Neural cell (in vitro differentiated cells): ENCODE data around the gene ANKZF1. TPM values are rescaled to one million over a fixed set of nuclear protein-coding genes. Genes with fewer than 3 reads are reported as not detected.

Experiments used
- H2AFZ ChIP-seq: fragments of 200-600, 300-800 bp; sonication (generic), shearing (Covaris generic); 2 replicates; pipeline ENCODE4 v1.6.0; 2014; ENCODE audit warnings: low read depth, mild to moderate bottlenecking, antibody characterized with exemption, low read length, moderate library complexity
- H3F3A ChIP-seq: fragments of 200-600 bp; shearing (Covaris generic); 2 replicates; pipeline ENCODE4 v1.6.1; 2016; ENCODE audit warnings: mild to moderate bottlenecking, moderate library complexity, mixed read lengths, antibody characterized with exemption, low read length; ENCODE audit not compliant: insufficient read depth, poor library complexity, severe bottlenecking
- H3K27ac ChIP-seq: fragments of 200-600, 300-800 bp; sonication (generic), shearing (Covaris generic); 2 replicates; pipeline ENCODE4 v1.5.1; 2014; ENCODE audit warnings: mild to moderate bottlenecking, low read length, moderate library complexity
- H3K27me3 ChIP-seq: fragments of 300-800, 200-600 bp; sonication (generic), shearing (Covaris generic); 2 replicates; pipeline ENCODE4 v1.6.0; 2014; ENCODE audit warnings: mild to moderate bottlenecking, low read depth, low read length, moderate library complexity; ENCODE audit not compliant: insufficient read depth
- H3K36me3 ChIP-seq: fragments of 300-800, 200-600 bp; sonication (generic), shearing (Covaris generic); 2 replicates; pipeline ENCODE4 v1.5.1; 2014; ENCODE audit warnings: mild to moderate bottlenecking, antibody characterized with exemption, low read length, moderate library complexity; ENCODE audit not compliant: insufficient read depth
- H3K4me2 ChIP-seq: fragments of 300-800, 200-600 bp; sonication (generic), shearing (Covaris generic); 2 replicates; pipeline ENCODE4 v1.6.0; 2014; ENCODE audit warnings: mild to moderate bottlenecking, low read length
- H3K4me3 ChIP-seq: fragments of 300-800, 200-600 bp; sonication (generic), shearing (Covaris generic); 2 replicates; pipeline ENCODE4 v1.5.1; 2014; ENCODE audit warnings: mild to moderate bottlenecking, low read length, moderate library complexity
- H3K79me2 ChIP-seq: fragments of 200-600 bp; shearing (Covaris generic); replicated peaks from 2 replicates; pipeline ENCODE4 v1.6.0; 2014; ENCODE audit warnings: mild to moderate bottlenecking, low read length, moderate library complexity; ENCODE audit not compliant: insufficient read depth
- H3K9ac ChIP-seq: fragments of 300-800, 200-600 bp; sonication (generic), shearing (Covaris generic); 2 replicates; pipeline ENCODE4 v1.6.1; 2016; ENCODE audit warnings: mild to moderate bottlenecking, low read length, mixed read lengths
- H3K9me2 ChIP-seq: fragments of 200-600 bp; shearing (Covaris generic); 2 replicates; pipeline ENCODE4 v1.6.1; 2016; ENCODE audit warnings: mild to moderate bottlenecking, low read length, mixed read lengths; ENCODE audit not compliant: insufficient read depth
- H3K9me3 ChIP-seq: fragments of 200-600, 300-800 bp; sonication (generic), shearing (Covaris generic); 2 replicates; pipeline ENCODE4 v1.6.1; 2016; ENCODE audit warnings: mild to moderate bottlenecking, mixed run types, low read length, moderate library complexity, mixed read lengths
- H4K20me1 ChIP-seq: fragments of 200-600 bp; shearing (Covaris generic); 2 replicates; pipeline ENCODE4 v1.6.1; 2016; ENCODE audit warnings: mild to moderate bottlenecking, mixed run types; ENCODE audit not compliant: insufficient read depth
- EP300 ChIP-seq: fragments of 450-650 bp; conservative IDR thresholded peaks from 2 replicates; pipeline ENCODE4 v1.6.1; 2014; ENCODE audit warnings: antibody characterized with exemption, mild to moderate bottlenecking, moderate library complexity; ENCODE audit not compliant: poor library complexity, severe bottlenecking
- EZH2 ChIP-seq: fragments of 200-600, 300-800 bp; shearing (Covaris generic), sonication (generic); IDR thresholded peaks from 2 replicates; pipeline ENCODE4 v1.6.1; 2014; ENCODE audit warnings: antibody characterized with exemption, low read length, borderline replicate concordance, mild to moderate bottlenecking; ENCODE audit not compliant: insufficient read depth, poor library complexity, severe bottlenecking
- MXI1 ChIP-seq: fragments of 450-650 bp; conservative IDR thresholded peaks from 2 replicates; pipeline ENCODE4 v1.6.1; 2014; ENCODE audit warnings: antibody characterized with exemption, mild to moderate bottlenecking; ENCODE audit not compliant: poor library complexity, severe bottlenecking
- POLR2AphosphoS5 ChIP-seq: IDR thresholded peaks from 2 replicates; pipeline ENCODE4 v1.6.1; 2012
- RAD21 ChIP-seq: fragments of 450-650 bp; conservative IDR thresholded peaks from 2 replicates; pipeline ENCODE4 v1.6.1; 2014; ENCODE audit warnings: antibody characterized with exemption, mild to moderate bottlenecking, moderate library complexity
- SMC3 ChIP-seq: fragments of 450-650 bp; conservative IDR thresholded peaks from 2 replicates; pipeline ENCODE4 v1.6.1; 2014; ENCODE audit warnings: antibody characterized with exemption, mild to moderate bottlenecking, moderate library complexity; ENCODE audit not compliant: poor library complexity
- TAF1 ChIP-seq: IDR thresholded peaks from 2 replicates; pipeline ENCODE4 v1.6.1; 2012; ENCODE audit warnings: low read depth
- polyA plus RNA-seq: library from polyadenylated mRNA; depleted of rRNA; stranded (reverse); fragments of >200 nt; gene quantifications from 2 replicates; pipeline ENCODE4 v1.2.3, GENCODE V29; 2014
- TF ChIP-seq, protein P1 (sequence below): IDR thresholded peaks from 2 replicates; pipeline ENCODE4 v1.6.1; 2012; ENCODE audit warnings: borderline replicate concordance
- TF ChIP-seq, protein P2 (sequence below): fragments of 450-650 bp; IDR thresholded peaks from 2 replicates; pipeline ENCODE4 v1.5.1; 2014; ENCODE audit warnings: antibody characterized with exemption, mild to moderate bottlenecking, moderate library complexity; ENCODE audit not compliant: poor library complexity, severe bottlenecking

Gene ANKZF1
- polyA plus RNA-seq, 1 donor from 2014 or later = 185 TPM

DNA sequence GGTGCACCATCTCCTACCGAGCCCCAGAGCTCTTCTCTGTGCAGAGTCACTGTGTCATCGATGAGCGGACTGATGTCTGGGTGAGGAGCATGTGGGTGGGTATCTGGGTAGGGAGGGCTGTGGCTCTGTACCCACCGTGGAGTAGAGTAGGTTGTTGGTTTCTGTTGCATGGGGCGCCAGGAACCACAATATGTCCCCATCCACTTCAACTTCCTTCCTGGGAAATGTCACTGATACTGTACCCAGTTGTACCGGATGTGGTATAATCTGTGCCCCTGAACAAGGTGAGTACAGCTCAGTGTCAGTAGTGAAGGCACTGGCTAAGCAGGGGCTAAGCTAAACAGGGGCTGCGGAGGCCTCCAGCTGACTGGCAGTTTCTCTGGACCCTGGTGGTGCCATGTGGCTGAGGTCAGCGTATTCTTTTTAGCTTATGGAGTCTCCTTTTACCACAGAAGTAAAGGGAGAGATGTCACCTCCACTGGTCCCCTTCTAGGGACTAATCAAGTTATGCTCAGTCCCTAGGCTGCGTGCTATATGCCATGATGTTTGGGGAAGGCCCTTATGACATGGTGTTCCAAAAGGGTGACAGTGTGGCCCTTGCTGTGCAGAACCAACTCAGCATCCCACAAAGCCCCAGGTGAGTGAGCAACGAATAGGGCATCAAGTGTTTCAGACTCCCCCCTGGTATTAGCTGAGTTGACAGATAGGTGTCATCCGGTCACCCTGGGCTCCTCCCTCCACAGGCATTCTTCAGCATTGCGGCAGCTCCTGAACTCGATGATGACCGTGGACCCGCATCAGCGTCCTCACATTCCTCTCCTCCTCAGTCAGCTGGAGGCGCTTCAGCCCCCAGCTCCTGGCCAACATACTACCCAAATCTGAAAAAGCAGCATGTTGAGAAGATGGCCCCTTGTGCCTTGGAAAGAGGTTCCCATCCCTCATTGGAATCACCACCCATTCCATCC lies 18.4 kb downstream of the ANKZF1 start:
- no peaks in the 10 kb centered on the region for H3F3A ChIP-seq
- H3K9me2 ChIP-seq = no peaks in the 10 kb centered on the region
- H2AFZ ChIP-seq = no peak overlapping the region
- H3K9me3 ChIP-seq = no peaks in the 10 kb centered on the region
- no peaks in the 10 kb centered on the region for H4K20me1 ChIP-seq
- H3K27me3 ChIP-seq = peaks cover 17% of the 10 kb centered on the region
- H3K4me2 ChIP-seq = no peak overlapping the region
- TF ChIP-seq EZH2 (no peak), TAF1 (no peak), RAD21 (no peak), MXI1 (no peak), POLR2AphosphoS5 (no peak), EP300 (no peak), SMC3 (no peak)
- TF ChIP-seq, protein P1, sequence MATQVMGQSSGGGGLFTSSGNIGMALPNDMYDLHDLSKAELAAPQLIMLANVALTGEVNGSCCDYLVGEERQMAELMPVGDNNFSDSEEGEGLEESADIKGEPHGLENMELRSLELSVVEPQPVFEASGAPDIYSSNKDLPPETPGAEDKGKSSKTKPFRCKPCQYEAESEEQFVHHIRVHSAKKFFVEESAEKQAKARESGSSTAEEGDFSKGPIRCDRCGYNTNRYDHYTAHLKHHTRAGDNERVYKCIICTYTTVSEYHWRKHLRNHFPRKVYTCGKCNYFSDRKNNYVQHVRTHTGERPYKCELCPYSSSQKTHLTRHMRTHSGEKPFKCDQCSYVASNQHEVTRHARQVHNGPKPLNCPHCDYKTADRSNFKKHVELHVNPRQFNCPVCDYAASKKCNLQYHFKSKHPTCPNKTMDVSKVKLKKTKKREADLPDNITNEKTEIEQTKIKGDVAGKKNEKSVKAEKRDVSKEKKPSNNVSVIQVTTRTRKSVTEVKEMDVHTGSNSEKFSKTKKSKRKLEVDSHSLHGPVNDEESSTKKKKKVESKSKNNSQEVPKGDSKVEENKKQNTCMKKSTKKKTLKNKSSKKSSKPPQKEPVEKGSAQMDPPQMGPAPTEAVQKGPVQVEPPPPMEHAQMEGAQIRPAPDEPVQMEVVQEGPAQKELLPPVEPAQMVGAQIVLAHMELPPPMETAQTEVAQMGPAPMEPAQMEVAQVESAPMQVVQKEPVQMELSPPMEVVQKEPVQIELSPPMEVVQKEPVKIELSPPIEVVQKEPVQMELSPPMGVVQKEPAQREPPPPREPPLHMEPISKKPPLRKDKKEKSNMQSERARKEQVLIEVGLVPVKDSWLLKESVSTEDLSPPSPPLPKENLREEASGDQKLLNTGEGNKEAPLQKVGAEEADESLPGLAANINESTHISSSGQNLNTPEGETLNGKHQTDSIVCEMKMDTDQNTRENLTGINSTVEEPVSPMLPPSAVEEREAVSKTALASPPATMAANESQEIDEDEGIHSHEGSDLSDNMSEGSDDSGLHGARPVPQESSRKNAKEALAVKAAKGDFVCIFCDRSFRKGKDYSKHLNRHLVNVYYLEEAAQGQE = no peak
- no peak overlapping the region for H3K9ac ChIP-seq
- peaks cover 12% of the 10 kb centered on the region for H3K79me2 ChIP-seq
- H3K27ac ChIP-seq = no peak overlapping the region
- H3K36me3 ChIP-seq = peaks cover 8% of the 10 kb centered on the region
- no peak overlapping the region for H3K4me3 ChIP-seq

DNA sequence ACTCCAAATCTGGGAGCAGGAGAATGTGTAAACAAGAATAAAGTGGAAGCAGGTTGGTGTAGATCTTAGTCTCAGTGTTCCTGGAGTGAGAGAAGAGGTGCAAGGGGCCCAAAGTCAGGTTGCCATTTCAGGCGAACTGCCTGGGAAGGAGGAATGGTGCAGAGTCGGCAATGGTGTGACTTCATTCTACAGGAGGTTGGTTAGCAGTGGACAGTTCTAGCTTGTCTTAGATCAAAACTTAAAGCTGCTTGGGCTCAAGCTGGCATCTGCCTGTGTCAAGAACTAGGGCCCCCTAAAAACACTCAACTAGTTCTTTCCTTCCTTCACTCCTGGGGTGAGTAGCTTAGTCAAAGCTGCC lies 19.2 kb downstream of the ANKZF1 start:
- H2AFZ ChIP-seq = no peak overlapping the region
- H3K27ac ChIP-seq = no peak overlapping the region
- no peaks in the 10 kb centered on the region for H3K9me3 ChIP-seq
- H3K4me3 ChIP-seq = no peak overlapping the region
- H3K27me3 ChIP-seq = peaks cover 25% of the 10 kb centered on the region
- peaks cover 8% of the 10 kb centered on the region for H3K36me3 ChIP-seq
- peaks cover 12% of the 10 kb centered on the region for H3K79me2 ChIP-seq
- H3F3A ChIP-seq = no peaks in the 10 kb centered on the region
- no peak overlapping the region for H3K4me2 ChIP-seq
- TF ChIP-seq, protein P1 = no peak
- no peak for TF ChIP-seq MXI1
- TF ChIP-seq RAD21 = no peak
- no peak for TF ChIP-seq TAF1
- TF ChIP-seq EZH2 = no peak
- no peak for TF ChIP-seq POLR2AphosphoS5
- TF ChIP-seq SMC3 = no peak
- TF ChIP-seq, protein P2, sequence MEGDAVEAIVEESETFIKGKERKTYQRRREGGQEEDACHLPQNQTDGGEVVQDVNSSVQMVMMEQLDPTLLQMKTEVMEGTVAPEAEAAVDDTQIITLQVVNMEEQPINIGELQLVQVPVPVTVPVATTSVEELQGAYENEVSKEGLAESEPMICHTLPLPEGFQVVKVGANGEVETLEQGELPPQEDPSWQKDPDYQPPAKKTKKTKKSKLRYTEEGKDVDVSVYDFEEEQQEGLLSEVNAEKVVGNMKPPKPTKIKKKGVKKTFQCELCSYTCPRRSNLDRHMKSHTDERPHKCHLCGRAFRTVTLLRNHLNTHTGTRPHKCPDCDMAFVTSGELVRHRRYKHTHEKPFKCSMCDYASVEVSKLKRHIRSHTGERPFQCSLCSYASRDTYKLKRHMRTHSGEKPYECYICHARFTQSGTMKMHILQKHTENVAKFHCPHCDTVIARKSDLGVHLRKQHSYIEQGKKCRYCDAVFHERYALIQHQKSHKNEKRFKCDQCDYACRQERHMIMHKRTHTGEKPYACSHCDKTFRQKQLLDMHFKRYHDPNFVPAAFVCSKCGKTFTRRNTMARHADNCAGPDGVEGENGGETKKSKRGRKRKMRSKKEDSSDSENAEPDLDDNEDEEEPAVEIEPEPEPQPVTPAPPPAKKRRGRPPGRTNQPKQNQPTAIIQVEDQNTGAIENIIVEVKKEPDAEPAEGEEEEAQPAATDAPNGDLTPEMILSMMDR = no peak
- no peak for TF ChIP-seq EP300
- no peak overlapping the region for H3K9ac ChIP-seq
- no peaks in the 10 kb centered on the region for H3K9me2 ChIP-seq
- no peaks in the 10 kb centered on the region for H4K20me1 ChIP-seq
